Muscle of leg (tissue), 11 donors: ENCODE measurements around the gene HAGH. TPM values are rescaled to one million over a fixed set of nuclear protein-coding genes. Genes with fewer than 3 reads are reported as not detected.

Experiments used
- DNase-seq: peaks from one replicate; pipeline ENCODE4 v3.0.0; 2013
- H3K27ac ChIP-seq: one replicate; pipeline ENCODE4 v1.5.1; 2013; ENCODE audit warnings: mild to moderate bottlenecking, low read length, control low read depth
- H3K27me3 ChIP-seq: one replicate; pipeline ENCODE4 v1.6.1; 2013; ENCODE audit warnings: low read length; ENCODE audit not compliant: control insufficient read depth, insufficient read depth
- H3K36me3 ChIP-seq: one replicate; pipeline ENCODE4 v1.6.1; 2013; ENCODE audit warnings: low read length; ENCODE audit not compliant: control insufficient read depth, insufficient read depth
- H3K4me1 ChIP-seq: one replicate; pipeline ENCODE4 v1.6.1; 2013; ENCODE audit warnings: low read length; ENCODE audit not compliant: control insufficient read depth, insufficient read depth
- H3K4me3 ChIP-seq: one replicate; pipeline ENCODE4 v1.5.1; 2013; ENCODE audit warnings: low read length, control low read depth
- H3K9me3 ChIP-seq: replicated peaks from 2 replicates; pipeline ENCODE4 v1.6.1; 2013; ENCODE audit warnings: low read depth, low read length; ENCODE audit not compliant: control insufficient read depth
- WGBS: methylation state at CpG from one replicate; pipeline ENCODE4 v1.1.5; 2013; ENCODE audit warnings: missing lambda C conversion rate; ENCODE audit not compliant: insufficient coverage; 5-methylcytosine and 5-hydroxymethylcytosine counted together
- polyA plus RNA-seq, 8 donors: library from polyadenylated mRNA; unstranded; fragments of 120-200 nt; gene quantifications; one replicate each; pipeline versions ENCODE4 v1.2.1 to v1.2.3, GENCODE V29; 2013; ENCODE audit warnings: inconsistent platforms in 1 of 8, low replicate concordance in 1 of 8; ENCODE audit not compliant: insufficient read length in 8 of 8, insufficient read depth in 1 of 8
- total RNA-seq: library from RNA; stranded (reverse); fragments of 120-200 nt; gene quantifications from one replicate; pipeline ENCODE4 v1.2.4, GENCODE V29; 2013

Gene HAGH
- total and polyA plus RNA-seq, 9 donors = 34.6 to 48.6 (median 39.1) TPM

GRCh38 chr16:1762879-1763520 lies 63.6 kb downstream of the HAGH start:
- 76% methylated on average over 23 of the region's 24 CpGs for WGBS
- peaks cover 3% of the 10 kb centered on the region for H3K4me1 ChIP-seq
- no peak overlapping the region for H3K4me3 ChIP-seq
- H3K9me3 ChIP-seq = no peaks in the 10 kb centered on the region
- no peak overlapping the region for H3K27ac ChIP-seq
- H3K36me3 ChIP-seq = peaks cover 88% of the 10 kb centered on the region
- no peaks in the 10 kb centered on the region for H3K27me3 ChIP-seq
- no peak for DNase-seq

- WGBS = 83% methylated on average over 22 of the region's 30 CpGs
- H3K9me3 ChIP-seq = no peaks in the 10 kb centered on the region
- H3K27me3 ChIP-seq = no peaks in the 10 kb centered on the region
- DNase-seq = no peak
- H3K4me1 ChIP-seq = peaks cover 3% of the 10 kb centered on the region
- no peak overlapping the region for H3K27ac ChIP-seq
- no peak overlapping the region for H3K4me3 ChIP-seq
- peaks cover 88% of the 10 kb centered on the region for H3K36me3 ChIP-seq
Measured at GRCh38 chr16:1762196-1762878, 64.3 kb downstream of the HAGH start.

GRCh38 chr16:1761751-1762150 lies 64.9 kb downstream of the HAGH start:
- H3K36me3 ChIP-seq = peaks cover 83% of the 10 kb centered on the region
- H3K27ac ChIP-seq = no peak overlapping the region
- DNase-seq = no peak
- H3K27me3 ChIP-seq = no peaks in the 10 kb centered on the region
- no peaks in the 10 kb centered on the region for H3K9me3 ChIP-seq
- peaks cover 3% of the 10 kb centered on the region for H3K4me1 ChIP-seq
- 92% methylated on average over 14 of the region's 15 CpGs for WGBS
- no peak overlapping the region for H3K4me3 ChIP-seq

DNA sequence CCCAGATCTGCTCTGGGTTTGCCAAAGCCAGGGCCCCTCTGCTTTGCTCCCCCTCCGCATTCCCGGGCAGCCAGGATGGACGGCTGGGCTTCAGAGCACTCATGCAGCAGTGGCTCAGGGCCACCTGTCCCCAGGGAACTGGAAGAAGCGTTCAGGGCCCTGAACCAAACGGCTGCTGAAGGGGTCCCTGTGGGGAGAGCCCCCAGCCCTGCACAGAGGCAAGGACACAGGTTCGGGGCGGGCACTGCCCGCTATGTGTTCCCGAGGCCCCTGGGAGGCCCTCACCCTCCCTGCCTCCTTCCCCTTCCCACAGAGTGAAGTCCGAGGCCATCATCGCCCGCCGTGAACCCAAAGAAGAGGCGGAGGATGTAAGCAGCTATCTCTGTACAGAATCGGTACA lies 65.7 kb downstream of the HAGH start:
- WGBS = 79% methylated on average over 14 of the region's 15 CpGs
- H3K27me3 ChIP-seq = no peaks in the 10 kb centered on the region
- H3K4me3 ChIP-seq = no peak overlapping the region
- H3K4me1 ChIP-seq = peaks cover 3% of the 10 kb centered on the region
- peaks cover 77% of the 10 kb centered on the region for H3K36me3 ChIP-seq
- H3K27ac ChIP-seq = no peak overlapping the region
- DNase-seq = no peak
- H3K9me3 ChIP-seq = no peaks in the 10 kb centered on the region

- WGBS = 96% methylated on average over 16 of the region's 21 CpGs
- Histone ChIP-seq H3K27me3 (no peaks in the 10 kb centered on the region), H3K4me1 (peaks cover 3% of the 10 kb centered on the region), H3K9me3 (no peaks in the 10 kb centered on the region), H3K27ac (no peak overlapping the region), H3K4me3 (no peak overlapping the region), H3K36me3 (peaks cover 70% of the 10 kb centered on the region)
- DNase-seq = no peak
Measured at GRCh38 chr16:1759511-1759910, 67.1 kb downstream of the HAGH start.

DNA sequence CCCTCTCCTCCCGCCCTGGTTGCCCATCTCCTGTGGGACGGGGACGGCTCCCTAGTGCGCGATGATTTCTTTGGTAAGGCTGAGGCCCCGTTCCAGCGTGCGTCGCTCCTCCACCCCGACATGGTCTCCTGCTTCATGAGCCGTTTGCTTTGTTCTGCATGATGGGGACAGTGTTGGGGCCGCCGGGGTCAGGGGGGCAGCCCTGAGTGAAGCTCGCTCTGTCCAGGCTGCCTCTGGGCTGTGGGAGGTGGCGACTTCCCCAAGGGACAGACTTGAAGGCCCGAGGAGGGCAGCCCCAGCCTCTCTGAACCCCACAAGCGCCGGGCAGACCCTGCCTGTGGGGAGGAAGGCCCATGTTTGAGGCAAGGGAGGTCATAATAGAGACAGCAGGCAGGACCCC lies 67.7 kb downstream of the HAGH start:
- H3K36me3 ChIP-seq = peaks cover 70% of the 10 kb centered on the region
- H3K9me3 ChIP-seq = no peaks in the 10 kb centered on the region
- no peaks in the 10 kb centered on the region for H3K4me1 ChIP-seq
- no peak overlapping the region for H3K27ac ChIP-seq
- no peaks in the 10 kb centered on the region for H3K27me3 ChIP-seq
- WGBS = 90% methylated on average over 16 of the region's 18 CpGs
- no peak overlapping the region for H3K4me3 ChIP-seq
- no peak for DNase-seq

GRCh38 chr16:1757714-1758461 lies 68.7 kb downstream of the HAGH start:
- Histone ChIP-seq H3K4me3 (no peak overlapping the region), H3K4me1 (no peaks in the 10 kb centered on the region), H3K36me3 (peaks cover 68% of the 10 kb centered on the region), H3K27me3 (no peaks in the 10 kb centered on the region), H3K9me3 (no peaks in the 10 kb centered on the region), H3K27ac (no peak overlapping the region)
- DNase-seq = no peak
- WGBS = 92% methylated on average over 29 of the region's 37 CpGs

Other genes starting within 250 kb of the HAGH start
- gene IFT140, start 214.8 kb downstream of the HAGH start, total RNA-seq = 10.6 TPM
- gene IFT140, start 214.8 kb downstream of the HAGH start, polyA plus RNA-seq = 10 to 100 TPM in 6 of 8 donors, 1 to 10 TPM in 2; 8.7 to 14.5 (median 12.3) TPM
- gene CRAMP1, start 214.5 kb downstream of the HAGH start, total RNA-seq = 7.2 TPM
- gene CRAMP1, start 214.5 kb downstream of the HAGH start, polyA plus RNA-seq = 10 to 100 TPM; 12.3 to 19.1 (median 14.1) TPM
- gene JPT2, start 148.5 kb downstream of the HAGH start, total RNA-seq = 28.2 TPM
- 10 to 100 TPM; 33.5 to 52.6 (median 39.7) TPM for gene JPT2, start 148.5 kb downstream of the HAGH start, polyA plus RNA-seq
- gene MAPK8IP3, start 120.6 kb downstream of the HAGH start, total RNA-seq = 36.5 TPM
- 10 to 100 TPM; 35.6 to 64.3 (median 50.7) TPM for gene MAPK8IP3, start 120.6 kb downstream of the HAGH start, polyA plus RNA-seq
- gene NME3, start 55.3 kb downstream of the HAGH start, total RNA-seq = 35.2 TPM
- gene NME3, start 55.3 kb downstream of the HAGH start, polyA plus RNA-seq = 10 to 100 TPM; 22.2 to 31.9 (median 26.9) TPM
- gene EME2, start 54.0 kb downstream of the HAGH start, total RNA-seq = 7.2 TPM
- gene EME2, start 54.0 kb downstream of the HAGH start, polyA plus RNA-seq = 1 to 10 TPM; 4.0 to 9.7 (median 6.7) TPM
- gene MRPS34, start 53.7 kb downstream of the HAGH start, total RNA-seq = 45.7 TPM
- gene MRPS34, start 53.7 kb downstream of the HAGH start, polyA plus RNA-seq = 10 to 100 TPM; 44.7 to 57.8 (median 52.2) TPM
- 34.2 TPM for gene SPSB3, start 44.3 kb downstream of the HAGH start, total RNA-seq
- gene SPSB3, start 44.3 kb downstream of the HAGH start, polyA plus RNA-seq = 10 to 100 TPM; 21.0 to 35.1 (median 24.5) TPM
- gene NUBP2, start 43.9 kb downstream of the HAGH start, total RNA-seq = 58.0 TPM
- gene NUBP2, start 43.9 kb downstream of the HAGH start, polyA plus RNA-seq = 10 to 100 TPM; 40.6 to 59.7 (median 47.7) TPM
- gene IGFALS, start 33.1 kb downstream of the HAGH start, total RNA-seq = 0.22 TPM
- 1 to 10 TPM in 1 of 8 donors, under 1 TPM in 7; 0.11 to 1.1 (median 0.28) TPM for gene IGFALS, start 33.1 kb downstream of the HAGH start, polyA plus RNA-seq
- 27.7 TPM for gene FAHD1, start 381 bp upstream of the HAGH start, total RNA-seq
- gene FAHD1, start 381 bp upstream of the HAGH start, polyA plus RNA-seq = 10 to 100 TPM; 19.7 to 25.6 (median 21.9) TPM
- not detected for gene MEIOB, start 45.3 kb upstream of the HAGH start, total RNA-seq
- gene MEIOB, start 45.3 kb upstream of the HAGH start, polyA plus RNA-seq = under 1 TPM in 7 of 8 donors, not detected in 1; 0.22 to 0.87 (median 0.55) TPM
- not detected for gene HS3ST6, start 91.6 kb upstream of the HAGH start, total RNA-seq
- 1 to 10 TPM in 1 of 8 donors, not detected in 7; 1.7 TPM for gene HS3ST6, start 91.6 kb upstream of the HAGH start, polyA plus RNA-seq
- 16.3 TPM for gene MSRB1, start 116.4 kb upstream of the HAGH start, total RNA-seq
- gene MSRB1, start 116.4 kb upstream of the HAGH start, polyA plus RNA-seq = 10 to 100 TPM; 24.2 to 40.7 (median 29.1) TPM
- gene RPL3L, start 127.9 kb upstream of the HAGH start, total RNA-seq = 43.0 TPM
- gene RPL3L, start 127.9 kb upstream of the HAGH start, polyA plus RNA-seq = 10 to 100 TPM; 11.9 to 63.0 (median 33.4) TPM
- gene NDUFB10, start 132.7 kb upstream of the HAGH start, total RNA-seq = 142 TPM
- 100 to 1,000 TPM in 7 of 8 donors, 10 to 100 TPM in 1; 95.4 to 162 (median 128) TPM for gene NDUFB10, start 132.7 kb upstream of the HAGH start, polyA plus RNA-seq
- gene RPS2, start 138.0 kb upstream of the HAGH start, total RNA-seq = 2,334 TPM
- gene RPS2, start 138.0 kb upstream of the HAGH start, polyA plus RNA-seq = 1,000 to 10,000 TPM; 3,011 to 3,712 (median 3,485) TPM
- gene RNF151, start 140.0 kb upstream of the HAGH start, total RNA-seq = not detected
- not detected for gene RNF151, start 140.0 kb upstream of the HAGH start, polyA plus RNA-seq
- 23.9 TPM for gene TBL3, start 145.2 kb upstream of the HAGH start, total RNA-seq
- gene TBL3, start 145.2 kb upstream of the HAGH start, polyA plus RNA-seq = 10 to 100 TPM; 27.9 to 32.9 (median 30.6) TPM
- 0.89 TPM for gene NOXO1, start 154.6 kb upstream of the HAGH start, total RNA-seq
- gene NOXO1, start 154.6 kb upstream of the HAGH start, polyA plus RNA-seq = 1 to 10 TPM in 4 of 8 donors, under 1 TPM in 4; 0.29 to 1.7 (median 0.98) TPM
- 18.3 TPM for gene GFER, start 157.4 kb upstream of the HAGH start, total RNA-seq
- 10 to 100 TPM; 14.7 to 23.8 (median 17.8) TPM for gene GFER, start 157.4 kb upstream of the HAGH start, polyA plus RNA-seq
- gene SYNGR3, start 163.1 kb upstream of the HAGH start, total RNA-seq = 0.93 TPM
- 1 to 10 TPM in 6 of 8 donors, under 1 TPM in 2; 0.70 to 1.5 (median 1.2) TPM for gene SYNGR3, start 163.1 kb upstream of the HAGH start, polyA plus RNA-seq
- gene ZNF598, start 183.0 kb upstream of the HAGH start, total RNA-seq = 6.6 TPM
- 10 to 100 TPM; 21.2 to 28.6 (median 23.6) TPM for gene ZNF598, start 183.0 kb upstream of the HAGH start, polyA plus RNA-seq
- gene NPW, start 193.0 kb upstream of the HAGH start, total RNA-seq = 0.80 TPM
- 1 to 10 TPM in 7 of 8 donors, under 1 TPM in 1; 0.57 to 5.4 (median 2.6) TPM for gene NPW, start 193.0 kb upstream of the HAGH start, polyA plus RNA-seq
- 22.1 TPM for gene NHERF2, start 200.1 kb upstream of the HAGH start, total RNA-seq
- 10 to 100 TPM; 34.5 to 60.6 (median 45.6) TPM for gene NHERF2, start 200.1 kb upstream of the HAGH start, polyA plus RNA-seq
- gene NTHL1, start 221.0 kb upstream of the HAGH start, total RNA-seq = 20.2 TPM
- 10 to 100 TPM; 11.5 to 18.1 (median 14.0) TPM for gene NTHL1, start 221.0 kb upstream of the HAGH start, polyA plus RNA-seq
- gene TSC2, start 221.2 kb upstream of the HAGH start, total RNA-seq = 31.8 TPM
- 100 to 1,000 TPM in 3 of 8 donors, 10 to 100 TPM in 5; 57.6 to 109 (median 84.6) TPM for gene TSC2, start 221.2 kb upstream of the HAGH start, polyA plus RNA-seq